Epithelial cell of esophagus (primary cell): Measurements from ENCODE around the gene TCF7L2.

Source experiments
- DNase-seq: peaks from one replicate; pipeline ENCODE4 v3.0.0; 2010; ENCODE audit warnings: low read depth
- H3K4me3 ChIP-seq: 2 replicates; pipeline ENCODE4 v1.5.1; 2011; ENCODE audit warnings: mild to moderate bottlenecking, low read length, control low read depth
- TF ChIP-seq, protein P1 (sequence below): IDR thresholded peaks from 2 replicates; pipeline ENCODE4 v1.5.1; 2011; ENCODE audit warnings: low read depth, mild to moderate bottlenecking, low read length, control low read depth, inconsistent platforms; ENCODE audit not compliant: insufficient read depth; ENCODE audit errors: missing control alignments

Gene TCF7L2

DNA sequence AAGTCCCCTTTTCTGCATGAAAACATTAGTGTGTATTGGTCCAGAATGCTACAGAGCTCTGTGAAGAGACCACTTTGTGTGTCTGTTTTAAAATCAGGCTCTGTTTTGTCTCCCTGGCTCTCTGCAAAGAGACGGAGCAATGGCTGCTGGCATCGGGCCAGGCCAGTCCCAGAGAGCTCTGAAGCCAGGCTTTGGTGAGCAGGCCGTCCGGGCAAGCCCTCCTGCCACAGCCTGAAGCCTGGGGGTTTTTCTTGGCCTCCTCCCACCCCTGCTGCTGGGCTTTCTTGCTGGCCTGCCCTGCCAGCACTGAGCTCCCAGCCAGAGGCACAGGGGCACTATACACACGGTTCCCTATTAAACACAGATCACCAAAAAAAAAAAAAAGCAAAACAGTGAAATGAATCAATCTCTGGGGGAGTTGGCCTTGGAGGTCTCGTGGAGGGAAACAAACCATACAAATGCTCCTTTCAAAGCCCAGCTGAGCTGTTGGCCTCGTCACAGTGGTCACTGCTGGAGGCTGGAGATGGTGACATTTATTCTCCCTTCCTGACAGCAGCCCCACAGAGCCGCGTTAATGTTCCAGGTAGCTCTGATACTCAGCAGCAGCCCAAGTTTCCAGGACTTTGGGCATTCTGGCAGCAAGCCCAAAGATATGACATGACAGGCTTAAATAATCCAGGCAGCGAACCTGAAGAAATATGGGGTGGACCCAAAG, 237.2 kb downstream of the TCF7L2 start:
- DNase-seq: peak; percentile 49
- TF ChIP-seq, protein P1, sequence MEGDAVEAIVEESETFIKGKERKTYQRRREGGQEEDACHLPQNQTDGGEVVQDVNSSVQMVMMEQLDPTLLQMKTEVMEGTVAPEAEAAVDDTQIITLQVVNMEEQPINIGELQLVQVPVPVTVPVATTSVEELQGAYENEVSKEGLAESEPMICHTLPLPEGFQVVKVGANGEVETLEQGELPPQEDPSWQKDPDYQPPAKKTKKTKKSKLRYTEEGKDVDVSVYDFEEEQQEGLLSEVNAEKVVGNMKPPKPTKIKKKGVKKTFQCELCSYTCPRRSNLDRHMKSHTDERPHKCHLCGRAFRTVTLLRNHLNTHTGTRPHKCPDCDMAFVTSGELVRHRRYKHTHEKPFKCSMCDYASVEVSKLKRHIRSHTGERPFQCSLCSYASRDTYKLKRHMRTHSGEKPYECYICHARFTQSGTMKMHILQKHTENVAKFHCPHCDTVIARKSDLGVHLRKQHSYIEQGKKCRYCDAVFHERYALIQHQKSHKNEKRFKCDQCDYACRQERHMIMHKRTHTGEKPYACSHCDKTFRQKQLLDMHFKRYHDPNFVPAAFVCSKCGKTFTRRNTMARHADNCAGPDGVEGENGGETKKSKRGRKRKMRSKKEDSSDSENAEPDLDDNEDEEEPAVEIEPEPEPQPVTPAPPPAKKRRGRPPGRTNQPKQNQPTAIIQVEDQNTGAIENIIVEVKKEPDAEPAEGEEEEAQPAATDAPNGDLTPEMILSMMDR: no peak
- no peak overlapping the region for H3K4me3 ChIP-seq

DNA sequence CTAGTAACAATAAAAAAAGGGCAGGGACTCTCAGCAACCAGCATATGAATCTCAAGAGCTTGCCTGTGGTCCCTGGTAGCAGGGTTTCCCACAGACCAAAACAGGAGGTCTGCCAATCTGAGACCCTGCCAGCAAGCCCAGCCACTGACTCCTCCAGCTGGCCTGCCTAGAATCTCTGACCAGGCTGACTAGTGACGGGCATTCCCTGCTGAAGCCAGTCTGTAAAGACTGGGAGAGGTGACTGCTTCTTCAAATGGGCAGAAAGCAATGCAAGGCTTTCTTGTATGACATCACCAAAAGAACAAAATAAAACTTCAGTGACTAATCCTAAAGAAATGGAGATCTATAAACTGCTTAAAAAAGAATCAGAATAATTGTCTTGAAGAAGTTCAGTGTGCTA, 249.4 kb downstream of the TCF7L2 start:
- no peak overlapping the region for H3K4me3 ChIP-seq
- TF ChIP-seq, protein P1: no peak
- peak; percentile 40 for DNase-seq

DNA sequence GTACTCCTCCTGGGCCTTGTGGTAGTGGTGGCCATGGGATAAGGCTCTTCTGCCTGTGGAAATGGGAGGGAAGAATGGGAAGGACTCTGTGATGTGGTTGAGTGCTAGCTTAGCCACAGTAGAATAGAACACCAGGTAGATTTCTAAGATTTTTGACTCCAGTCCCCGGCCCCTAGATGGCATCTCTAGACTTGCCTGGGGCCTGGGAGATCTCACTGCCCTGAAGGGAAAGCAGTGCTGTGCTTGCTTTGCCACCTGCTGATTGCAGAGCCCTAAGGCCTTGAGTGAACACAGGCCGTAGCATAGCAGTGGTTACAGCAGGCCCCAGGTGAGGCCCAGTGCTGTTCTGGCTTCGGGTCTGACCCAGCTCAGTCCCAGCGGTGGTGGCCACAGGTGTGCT, 252.0 kb downstream of the TCF7L2 start:
- TF ChIP-seq, protein P1: no peak
- no peak for DNase-seq
- no peak overlapping the region for H3K4me3 ChIP-seq

DNA sequence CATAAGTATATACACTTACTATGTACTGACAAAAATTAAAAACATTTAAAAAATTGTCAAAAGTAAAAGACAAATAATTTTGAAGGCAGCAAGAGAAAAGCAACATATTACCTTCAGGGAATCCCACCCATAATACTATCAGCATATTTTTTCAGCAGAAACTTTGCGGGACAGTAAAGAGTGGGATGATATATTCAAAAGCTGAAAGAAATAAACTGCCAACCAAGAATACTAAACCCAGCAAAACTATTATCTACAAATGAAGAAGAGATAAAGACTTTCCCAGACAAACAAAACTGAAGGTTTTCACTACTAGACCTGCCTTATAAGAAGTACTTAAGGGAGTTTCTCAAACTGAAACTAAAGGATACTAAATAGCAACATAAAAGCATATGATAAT, 257.9 kb downstream of the TCF7L2 start:
- DNase-seq: no peak
- H3K4me3 ChIP-seq: no peak overlapping the region
- TF ChIP-seq, protein P1: no peak

DNA sequence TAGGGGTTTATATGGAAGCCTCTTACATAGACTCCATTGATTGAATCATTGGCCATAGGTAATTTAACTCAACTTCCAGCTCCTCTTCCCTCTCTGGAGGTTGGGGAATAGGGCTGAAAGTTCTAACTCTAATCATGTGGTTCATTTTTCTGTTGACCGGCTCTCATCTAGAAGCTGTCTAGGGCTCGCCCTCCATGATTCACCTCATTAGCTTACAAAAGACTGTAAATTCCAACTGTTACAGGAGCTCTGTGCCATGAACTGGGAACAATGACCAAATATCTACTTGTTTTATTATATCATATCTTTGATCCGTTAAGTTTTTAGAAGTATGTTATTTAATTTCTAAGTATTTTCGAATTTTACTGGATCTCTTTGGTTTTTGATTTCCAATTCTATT, 263.0 kb downstream of the TCF7L2 start:
- TF ChIP-seq, protein P1: no peak
- no peak overlapping the region for H3K4me3 ChIP-seq
- DNase-seq: peak; percentile 36

DNA sequence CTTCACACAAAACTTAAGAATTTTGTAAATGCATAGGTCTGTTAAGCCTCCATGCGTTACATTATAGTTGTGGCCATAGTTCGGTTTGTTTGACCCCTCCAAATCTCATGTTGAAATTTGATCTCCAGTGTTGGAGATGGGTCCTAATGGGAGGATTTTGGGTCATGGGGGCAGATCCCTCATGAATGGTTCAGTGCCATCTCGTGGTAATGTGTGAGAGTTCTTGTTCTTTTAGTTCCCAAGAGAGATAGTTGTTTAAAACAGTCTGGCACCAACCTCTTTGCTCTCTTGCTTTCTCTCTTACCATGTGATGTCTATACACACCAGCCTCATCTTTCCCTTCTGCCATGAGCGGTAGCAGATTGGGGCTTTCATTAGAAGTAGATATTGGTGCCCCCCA, 264.3 kb downstream of the TCF7L2 start:
- H3K4me3 ChIP-seq: no peak overlapping the region
- DNase-seq: no peak
- TF ChIP-seq, protein P1: no peak

DNA sequence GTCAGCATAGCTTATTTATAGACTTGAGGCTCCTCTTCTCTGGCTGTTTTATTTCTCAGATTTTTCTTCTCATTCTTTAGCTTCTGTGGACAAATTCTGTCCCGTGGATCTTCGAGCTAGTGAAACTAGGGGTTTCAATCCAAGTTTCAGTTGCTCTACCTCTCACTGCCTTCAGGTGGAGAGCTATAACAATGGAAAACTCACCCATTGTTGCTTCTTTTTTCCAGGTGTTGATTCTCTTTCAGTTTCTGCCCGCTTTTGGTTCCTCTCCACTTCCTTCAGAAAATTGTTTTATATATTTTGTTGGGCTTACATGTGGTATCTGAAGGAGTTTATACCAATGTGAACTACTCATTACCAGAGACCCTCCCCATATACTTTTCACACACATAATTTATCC, 266.1 kb downstream of the TCF7L2 start:
- peak; percentile 18 for DNase-seq
- TF ChIP-seq, protein P1: peak; percentile 55
- no peak overlapping the region for H3K4me3 ChIP-seq
